SU-DHL-6 (cell line): ENCODE data around the gene SLC39A11.

Experiments
- H2AFZ ChIP-seq: fragments of 200-600 bp; sonication (generic); 2 replicates; pipeline ENCODE4 v1.6.1; 2014; ENCODE audit warnings: low read depth, mild to moderate bottlenecking, moderate library complexity, mixed read lengths, antibody characterized with exemption, low read length; ENCODE audit not compliant: severe bottlenecking
- H3F3A ChIP-seq: fragments of 200-600 bp; shearing (Covaris generic); 2 replicates; pipeline ENCODE4 v1.6.0; 2016; ENCODE audit warnings: antibody characterized with exemption, mild to moderate bottlenecking; ENCODE audit not compliant: insufficient read depth
- H3K27ac ChIP-seq: fragments of 200-600 bp; sonication (generic); 2 replicates; pipeline ENCODE4 v1.5.1; 2016; ENCODE audit warnings: low read depth, mild to moderate bottlenecking, low read length, moderate library complexity, mixed read lengths
- H3K27me3 ChIP-seq: fragments of 200-600 bp; sonication (generic), shearing (Covaris generic); 2 replicates; pipeline ENCODE4 v1.6.0; 2014; ENCODE audit warnings: mild to moderate bottlenecking, low read length
- H3K36me3 ChIP-seq: fragments of 200-600 bp; sonication (generic); 2 replicates; pipeline ENCODE4 v1.6.1; 2014; ENCODE audit warnings: mild to moderate bottlenecking, low read length, mixed read lengths
- H3K4me2 ChIP-seq: fragments of 300-600, 200-600 bp; shearing (Covaris generic), sonication (generic); 2 replicates; pipeline ENCODE4 v1.6.0; 2014; ENCODE audit warnings: low read length, low read depth, mild to moderate bottlenecking; ENCODE audit not compliant: poor library complexity, severe bottlenecking
- H3K4me3 ChIP-seq: fragments of 200-600 bp; sonication (generic); 2 replicates; pipeline ENCODE4 v1.5.1; 2014; ENCODE audit warnings: antibody characterized with exemption, low read length, mild to moderate bottlenecking, mixed read lengths; ENCODE audit not compliant: insufficient read depth, poor library complexity, severe bottlenecking
- H3K79me2 ChIP-seq: fragments of 200-600 bp; sonication (generic); 2 replicates; pipeline ENCODE4 v1.6.1; 2014; ENCODE audit warnings: mild to moderate bottlenecking, low read length, moderate library complexity; ENCODE audit not compliant: insufficient read depth
- H3K9ac ChIP-seq: fragments of 200-600 bp; sonication (generic); 2 replicates; pipeline ENCODE4 v1.7.0; 2014; ENCODE audit warnings: mild to moderate bottlenecking, low read length
- H3K9me2 ChIP-seq: fragments of 200-600 bp; sonication (generic); replicated peaks from 2 replicates; pipeline ENCODE4 v1.6.1; 2014; ENCODE audit warnings: low read length; ENCODE audit not compliant: insufficient read depth
- H3K9me3 ChIP-seq: fragments of 200-600 bp; sonication (generic); 2 replicates; pipeline ENCODE4 v1.6.1; 2014; ENCODE audit warnings: low read length, mixed read lengths; ENCODE audit not compliant: insufficient read depth
- H4K20me1 ChIP-seq: fragments of 200-600 bp; sonication (generic); 2 replicates; pipeline ENCODE4 v1.6.1; 2014; ENCODE audit warnings: low read depth, mild to moderate bottlenecking, antibody characterized with exemption, low read length, moderate library complexity, mixed read lengths
- EZH2phosphoT487 ChIP-seq: fragments of 200-600 bp; sonication (generic), shearing (Covaris generic); conservative IDR thresholded peaks from 2 replicates; pipeline ENCODE4 v1.6.1; 2018; ENCODE audit warnings: mild to moderate bottlenecking, antibody characterized with exemption, low read length, moderate library complexity, mixed read lengths
- TF ChIP-seq, protein P1 (sequence below): fragments of 200-600 bp; sonication (generic); IDR thresholded peaks from one replicate; pipeline ENCODE4 v1.5.1; 2017; ENCODE audit warnings: antibody characterized with exemption, mild to moderate bottlenecking, low read length, moderate library complexity; ENCODE audit not compliant: insufficient read depth, poor library complexity, severe bottlenecking

SLC39A11 gene

DNA sequence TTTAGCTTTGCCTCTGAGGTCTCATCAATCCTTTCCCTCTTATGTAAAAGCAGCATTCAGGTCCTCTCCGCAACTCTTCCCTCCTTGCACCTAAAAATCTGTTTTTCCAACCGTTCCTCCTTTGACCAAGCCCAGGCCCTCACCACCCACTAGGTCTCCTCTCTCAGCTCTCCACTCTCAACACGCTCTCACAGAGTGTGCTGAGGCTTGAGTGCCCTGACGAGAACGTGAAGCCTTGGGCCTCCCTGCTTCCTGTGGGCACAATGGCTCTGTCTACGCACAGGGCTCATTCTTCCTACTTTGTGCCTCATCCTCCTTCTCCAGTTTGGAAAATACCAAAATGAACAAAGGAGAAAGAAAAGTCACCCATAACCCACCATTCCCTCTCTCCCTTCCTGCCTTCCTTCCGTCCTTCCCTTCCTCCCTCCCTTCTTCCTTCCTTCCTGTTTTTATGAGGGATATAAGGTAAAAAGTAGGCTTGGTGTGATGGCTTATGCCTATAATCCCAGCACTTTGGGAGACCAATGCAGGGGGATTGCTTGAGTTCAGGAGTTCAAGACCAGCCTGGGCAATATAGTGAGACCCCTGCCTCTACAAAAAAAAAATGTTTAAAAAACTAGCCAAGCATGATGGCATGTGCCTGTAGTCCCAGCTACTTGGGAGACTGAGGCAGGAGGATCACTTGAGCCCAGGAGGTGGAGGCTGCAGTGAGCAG is 31.3 kb upstream of the SLC39A11 start:
- H3K36me3 ChIP-seq = no peaks in the 10 kb centered on the region
- TF ChIP-seq EZH2phosphoT487 = no peak
- TF ChIP-seq, protein P1, sequence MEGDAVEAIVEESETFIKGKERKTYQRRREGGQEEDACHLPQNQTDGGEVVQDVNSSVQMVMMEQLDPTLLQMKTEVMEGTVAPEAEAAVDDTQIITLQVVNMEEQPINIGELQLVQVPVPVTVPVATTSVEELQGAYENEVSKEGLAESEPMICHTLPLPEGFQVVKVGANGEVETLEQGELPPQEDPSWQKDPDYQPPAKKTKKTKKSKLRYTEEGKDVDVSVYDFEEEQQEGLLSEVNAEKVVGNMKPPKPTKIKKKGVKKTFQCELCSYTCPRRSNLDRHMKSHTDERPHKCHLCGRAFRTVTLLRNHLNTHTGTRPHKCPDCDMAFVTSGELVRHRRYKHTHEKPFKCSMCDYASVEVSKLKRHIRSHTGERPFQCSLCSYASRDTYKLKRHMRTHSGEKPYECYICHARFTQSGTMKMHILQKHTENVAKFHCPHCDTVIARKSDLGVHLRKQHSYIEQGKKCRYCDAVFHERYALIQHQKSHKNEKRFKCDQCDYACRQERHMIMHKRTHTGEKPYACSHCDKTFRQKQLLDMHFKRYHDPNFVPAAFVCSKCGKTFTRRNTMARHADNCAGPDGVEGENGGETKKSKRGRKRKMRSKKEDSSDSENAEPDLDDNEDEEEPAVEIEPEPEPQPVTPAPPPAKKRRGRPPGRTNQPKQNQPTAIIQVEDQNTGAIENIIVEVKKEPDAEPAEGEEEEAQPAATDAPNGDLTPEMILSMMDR = no peak
- no peaks in the 10 kb centered on the region for H3K79me2 ChIP-seq
- H3K4me3 ChIP-seq = no peak overlapping the region
- no peaks in the 10 kb centered on the region for H3K9me2 ChIP-seq
- H4K20me1 ChIP-seq = no peaks in the 10 kb centered on the region
- H2AFZ ChIP-seq = no peak overlapping the region
- H3K27ac ChIP-seq = no peak overlapping the region
- H3K27me3 ChIP-seq = no peaks in the 10 kb centered on the region
- no peaks in the 10 kb centered on the region for H3K9me3 ChIP-seq
- no peak overlapping the region for H3K9ac ChIP-seq
- H3F3A ChIP-seq = no peaks in the 10 kb centered on the region
- no peak overlapping the region for H3K4me2 ChIP-seq

DNA sequence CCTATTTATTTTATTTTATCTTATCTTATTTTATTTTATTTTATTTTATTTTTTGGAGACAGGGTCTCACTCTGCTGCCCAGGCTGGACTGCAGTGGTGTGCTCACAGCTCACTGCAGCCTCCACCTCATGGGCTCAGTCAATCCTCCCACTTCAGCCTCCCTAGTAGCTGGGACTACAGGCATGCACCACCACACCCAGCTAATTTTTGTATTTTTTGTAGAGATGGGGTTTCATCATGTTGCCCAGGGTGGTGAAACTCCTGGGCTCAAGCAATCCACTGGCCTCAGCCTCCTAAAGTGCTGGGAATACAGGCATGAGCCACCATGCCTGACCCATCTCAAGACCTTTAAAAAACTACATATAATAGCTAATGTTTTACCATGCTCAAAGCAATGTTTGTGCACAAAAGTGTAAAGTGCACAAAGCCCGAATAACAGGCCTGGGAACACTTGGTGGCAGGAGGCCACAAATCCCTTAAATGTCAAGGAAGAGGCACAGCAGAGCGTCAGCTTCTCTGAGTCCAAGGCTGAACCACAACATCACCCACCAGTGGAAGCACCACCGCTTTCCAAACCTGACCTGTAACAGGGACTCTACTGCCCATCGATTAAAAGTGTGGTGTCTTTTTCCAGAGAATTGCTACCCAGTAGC is 30.6 kb upstream of the SLC39A11 start:
- no peak overlapping the region for H3K4me3 ChIP-seq
- H3K27me3 ChIP-seq = no peaks in the 10 kb centered on the region
- no peak overlapping the region for H3K4me2 ChIP-seq
- H3K27ac ChIP-seq = no peak overlapping the region
- H3K9me3 ChIP-seq = no peaks in the 10 kb centered on the region
- H3K36me3 ChIP-seq = no peaks in the 10 kb centered on the region
- TF ChIP-seq, protein P1 = no peak
- TF ChIP-seq EZH2phosphoT487 = no peak
- no peaks in the 10 kb centered on the region for H3F3A ChIP-seq
- H2AFZ ChIP-seq = no peak overlapping the region
- H4K20me1 ChIP-seq = no peaks in the 10 kb centered on the region
- no peaks in the 10 kb centered on the region for H3K79me2 ChIP-seq
- no peaks in the 10 kb centered on the region for H3K9me2 ChIP-seq
- no peak overlapping the region for H3K9ac ChIP-seq

DNA sequence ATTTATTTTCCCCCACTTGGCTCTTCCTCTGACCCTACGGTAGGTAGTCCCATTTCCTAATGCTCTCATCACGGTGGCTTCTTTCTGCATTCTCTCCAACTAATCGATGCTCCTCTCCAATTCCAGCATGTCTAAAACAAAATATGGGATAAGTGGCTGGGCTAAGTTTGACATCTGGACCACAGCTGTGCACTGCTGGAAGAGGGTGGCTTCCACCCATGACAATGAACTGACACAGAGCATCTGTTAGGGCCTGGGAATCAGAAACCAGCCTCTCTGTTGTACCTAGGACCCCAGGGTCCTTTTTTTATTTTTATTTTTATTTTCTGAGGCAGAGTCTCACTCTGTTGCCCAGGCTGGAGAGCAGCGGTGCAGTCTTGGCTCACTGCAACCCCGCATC is 29.0 kb upstream of the SLC39A11 start:
- no peaks in the 10 kb centered on the region for H3F3A ChIP-seq

More for the DNA sequence above, 29.0 kb upstream of the SLC39A11 start:
- H3K79me2 ChIP-seq = no peaks in the 10 kb centered on the region
- TF ChIP-seq, protein P1 = no peak
- TF ChIP-seq EZH2phosphoT487 = no peak
- no peaks in the 10 kb centered on the region for H3K36me3 ChIP-seq
- H3K4me3 ChIP-seq = no peak overlapping the region
- H4K20me1 ChIP-seq = no peaks in the 10 kb centered on the region
- no peak overlapping the region for H3K4me2 ChIP-seq
- H3K9ac ChIP-seq = no peak overlapping the region
- no peaks in the 10 kb centered on the region for H3K27me3 ChIP-seq
- H3K9me3 ChIP-seq = no peaks in the 10 kb centered on the region
- H2AFZ ChIP-seq = no peak overlapping the region
- H3K27ac ChIP-seq = no peak overlapping the region
- H3K9me2 ChIP-seq = no peaks in the 10 kb centered on the region
